HG03457 (cell line): Measurements from ENCODE around the gene ABCA10.
"Not testable (repeated sequence)": the region's sequence is repeated elsewhere in the genome, so short reads cannot be mapped to it uniquely, and the experiment has no call there.

Experiments used
- ATAC-seq: cut with Tn5 transposase; IDR thresholded peaks from one replicate; pipeline ENCODE4 v1.9.1; 2021; ENCODE audit warnings: moderate number of reproducible peaks; ENCODE audit not compliant: unreplicated experiment

Gene ABCA10

GRCh38 chr17:69168642-69169041 is 60.0 kb downstream of the ABCA10 start:
- not testable (repeated sequence) for ATAC-seq

GRCh38 chr17:69166957-69167356 is 61.7 kb downstream of the ABCA10 start:
- ATAC-seq = no peak

GRCh38 chr17:69164206-69164605 is 64.4 kb downstream of the ABCA10 start:
- no peak for ATAC-seq

- no peak for ATAC-seq
These were observed 69.2 kb downstream of the ABCA10 start for GRCh38 chr17:69159418-69159817.

GRCh38 chr17:69154267-69154666 is 74.4 kb downstream of the ABCA10 start:
- ATAC-seq = no peak

- ATAC-seq = no peak
These were observed 78.3 kb downstream of the ABCA10 start for GRCh38 chr17:69150333-69150732.

- ATAC-seq = no peak
These were observed 81.2 kb downstream of the ABCA10 start for GRCh38 chr17:69147460-69147859.

GRCh38 chr17:69144331-69145255 is 84.0 kb downstream of the ABCA10 start:
- ATAC-seq = no peak

GRCh38 chr17:69143683-69144231 is 84.9 kb downstream of the ABCA10 start:
- no peak for ATAC-seq

GRCh38 chr17:69143151-69143550 is 85.5 kb downstream of the ABCA10 start:
- ATAC-seq = no peak

GRCh38 chr17:69142175-69142802 is 86.3 kb downstream of the ABCA10 start:
- ATAC-seq = no peak

- no peak for ATAC-seq
These were observed 87.0 kb downstream of the ABCA10 start, which contains the start of gene ABCA6 for GRCh38 chr17:69141431-69142174. ABCA6 (minus strand) TSS chr17:69141895; CDS start chr17:69140703, 1,192 bp downstream.

GRCh38 chr17:69134112-69134511 is 94.5 kb downstream of the ABCA10 start:
- no peak for ATAC-seq

- ATAC-seq = no peak
These were observed 97.9 kb downstream of the ABCA10 start for GRCh38 chr17:69130627-69131296.

- no peak for ATAC-seq
These were observed 105.0 kb downstream of the ABCA10 start for GRCh38 chr17:69123626-69124025.

GRCh38 chr17:69122065-69122464 is 106.6 kb downstream of the ABCA10 start:
- ATAC-seq = no peak

GRCh38 chr17:69117855-69118784 is 110.5 kb downstream of the ABCA10 start:
- no peak for ATAC-seq

GRCh38 chr17:69111794-69112193 is 116.8 kb downstream of the ABCA10 start:
- ATAC-seq = no peak

- ATAC-seq = no peak
These were observed 122.5 kb downstream of the ABCA10 start for GRCh38 chr17:69105907-69106730.
